ENCODE data around the gene XPO4. TPM values are rescaled to one million over a fixed set of nuclear protein-coding genes. Genes with fewer than 3 reads are reported as not detected.
A peak's percentile ranks its signal among the peaks of the same experiment; 100 is the strongest.
"Not testable (repeated sequence)": the region's sequence is repeated elsewhere in the genome, so short reads cannot be mapped to it uniquely, and the experiment has no call there.

XPO4 gene
- total and polyA plus RNA-seq, 7 donors, result 1.8 to 26.8 (median 15.6) TPM

DNA sequence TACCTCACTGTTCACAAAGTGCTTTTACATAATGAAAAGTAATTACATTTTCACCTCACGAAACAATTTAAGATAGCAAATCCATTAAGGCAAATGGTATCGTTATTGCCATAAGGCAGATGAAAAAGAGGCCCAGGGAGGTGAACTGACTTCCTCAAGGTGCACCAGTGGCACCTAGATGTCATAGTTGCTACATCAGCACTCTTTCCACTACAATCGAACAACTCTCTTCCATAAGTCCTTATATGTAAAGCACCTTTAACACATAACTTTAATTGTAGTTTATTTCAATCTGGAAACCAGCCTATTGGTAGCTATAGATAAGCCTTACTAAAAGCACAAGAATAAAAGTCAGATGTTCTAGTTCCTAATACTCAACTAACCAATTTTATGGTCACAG, 35.1 kb downstream of the XPO4 start:
- intact Hi-C loops (cut with DNase I), result loop anchor here (5.0 kb wide), 1 partner anchor 155 kb away; no protein-coding TSS in a partner anchor
- 93 to 96% methylated on average over 3 of the region's 3 CpGs for WGBS, 2 donors
- no peak for TF ChIP-seq EP300 (IDR thresholded peaks at IDR 0.05)
- TF ChIP-seq, protein P1, sequence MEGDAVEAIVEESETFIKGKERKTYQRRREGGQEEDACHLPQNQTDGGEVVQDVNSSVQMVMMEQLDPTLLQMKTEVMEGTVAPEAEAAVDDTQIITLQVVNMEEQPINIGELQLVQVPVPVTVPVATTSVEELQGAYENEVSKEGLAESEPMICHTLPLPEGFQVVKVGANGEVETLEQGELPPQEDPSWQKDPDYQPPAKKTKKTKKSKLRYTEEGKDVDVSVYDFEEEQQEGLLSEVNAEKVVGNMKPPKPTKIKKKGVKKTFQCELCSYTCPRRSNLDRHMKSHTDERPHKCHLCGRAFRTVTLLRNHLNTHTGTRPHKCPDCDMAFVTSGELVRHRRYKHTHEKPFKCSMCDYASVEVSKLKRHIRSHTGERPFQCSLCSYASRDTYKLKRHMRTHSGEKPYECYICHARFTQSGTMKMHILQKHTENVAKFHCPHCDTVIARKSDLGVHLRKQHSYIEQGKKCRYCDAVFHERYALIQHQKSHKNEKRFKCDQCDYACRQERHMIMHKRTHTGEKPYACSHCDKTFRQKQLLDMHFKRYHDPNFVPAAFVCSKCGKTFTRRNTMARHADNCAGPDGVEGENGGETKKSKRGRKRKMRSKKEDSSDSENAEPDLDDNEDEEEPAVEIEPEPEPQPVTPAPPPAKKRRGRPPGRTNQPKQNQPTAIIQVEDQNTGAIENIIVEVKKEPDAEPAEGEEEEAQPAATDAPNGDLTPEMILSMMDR (IDR thresholded peaks at IDR 0.05), result no peak
- TF ChIP-seq POLR2AphosphoS5 (IDR thresholded peaks at IDR 0.05), result no peak
- TF ChIP-seq POLR2A (IDR thresholded peaks at IDR 0.05), result no peak
- H3K4me3 ChIP-seq, result no peak overlapping the region
- H3K4me1 ChIP-seq, result peaks cover 0 to 11% (median 10%) of the 10 kb centered on the region in 4 donors
- H3K36me3 ChIP-seq, result peaks cover 0 to 4% (median 0%) of the 10 kb centered on the region in 4 donors
- no peaks in the 10 kb centered on the region for H3K27me3 ChIP-seq
- H3K9me3 ChIP-seq, result no peaks in the 10 kb centered on the region
- no peak overlapping the region for H3K27ac ChIP-seq
- DNase-seq, result no peak

DNA sequence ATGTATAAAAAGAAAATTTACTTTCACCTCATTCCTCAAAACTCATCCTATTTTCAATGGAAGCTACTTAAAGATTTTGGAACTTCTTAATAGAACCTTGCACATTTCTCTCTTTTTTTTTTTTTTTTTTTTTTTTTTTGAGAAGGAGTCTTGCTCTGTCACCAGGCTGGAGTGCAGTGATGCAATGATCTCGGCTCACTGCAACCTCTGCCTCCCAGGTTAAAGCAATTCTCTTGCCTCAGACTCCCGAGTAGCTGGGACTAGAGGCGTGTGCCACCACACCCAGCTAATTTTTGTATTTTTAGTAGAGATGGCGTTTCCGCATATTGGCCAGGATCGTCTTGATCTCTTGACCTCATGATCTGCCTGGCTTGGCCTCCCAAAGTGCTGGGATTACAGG, 40.9 kb downstream of the XPO4 start:
- 90 to 95% methylated on average over 6 of the region's 6 CpGs for WGBS, 2 donors
- intact Hi-C loops (cut with DNase I); H3K27ac ChIP-seq; H3K27me3 ChIP-seq; H3K9me3 ChIP-seq; H3K4me3 ChIP-seq; DNase-seq: not testable (repeated sequence)
- Histone ChIP-seq H3K4me1 (peaks cover 0 to 11% (median 10%) of the 10 kb centered on the region in 4 donors), H3K36me3 (peaks cover 0 to 24% (median 2%) of the 10 kb centered on the region in 4 donors)

DNA sequence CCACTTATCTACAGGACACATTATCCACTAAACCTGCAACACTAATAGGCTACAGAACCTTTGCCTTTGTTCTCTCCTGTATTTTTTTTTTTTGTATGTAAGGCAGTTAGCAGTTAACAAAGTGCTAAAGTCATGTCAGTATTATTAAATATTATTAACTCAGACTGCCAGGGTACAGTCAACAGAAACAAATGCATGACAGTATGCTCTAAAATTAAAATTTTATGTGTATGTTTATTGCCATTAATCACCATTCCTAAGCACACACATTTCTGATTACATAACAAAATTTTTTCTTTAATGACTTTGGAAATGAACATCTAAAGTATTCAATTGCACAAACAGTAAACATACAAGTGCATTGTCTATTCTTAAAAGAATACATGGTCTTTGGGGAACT, 41.7 kb downstream of the XPO4 start:
- H3K27me3 ChIP-seq, result no peaks in the 10 kb centered on the region
- H3K36me3 ChIP-seq, result peaks cover 0 to 28% (median 2%) of the 10 kb centered on the region in 4 donors
- TF ChIP-seq POLR2AphosphoS5 (IDR thresholded peaks at IDR 0.05) (no peak), POLR2A (IDR thresholded peaks at IDR 0.05) (no peak), EP300 (IDR thresholded peaks at IDR 0.05) (no peak)
- H3K4me1 ChIP-seq, result peaks cover 0 to 5% (median 3%) of the 10 kb centered on the region in 4 donors
- H3K4me3 ChIP-seq, result no peak overlapping the region
- no peak for DNase-seq
- intact Hi-C loops (cut with DNase I), result no loop called here
- no peaks in the 10 kb centered on the region for H3K9me3 ChIP-seq
- H3K27ac ChIP-seq, result no peak overlapping the region

DNA sequence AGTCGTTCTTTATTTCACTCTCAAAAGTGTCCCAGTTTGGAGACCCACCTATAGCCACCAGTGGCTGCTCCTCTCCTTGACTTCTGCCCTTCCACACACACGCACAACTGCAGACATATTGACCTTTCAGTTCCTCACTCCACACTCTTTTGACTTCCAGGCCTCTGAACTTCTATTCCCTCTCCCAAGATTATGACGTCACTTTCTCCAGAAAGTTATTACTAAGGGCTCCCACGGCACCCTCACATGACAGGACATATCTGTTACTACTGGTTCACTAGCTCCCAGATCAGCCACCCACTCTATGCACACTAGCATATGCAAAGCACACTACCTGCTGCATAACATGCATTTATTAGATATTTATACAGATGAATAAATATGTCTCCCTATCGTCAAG, 45.9 kb downstream of the XPO4 start:
- no peak for DNase-seq
- no peaks in the 10 kb centered on the region for H3K4me1 ChIP-seq
- no peaks in the 10 kb centered on the region for H3K27me3 ChIP-seq
- peaks cover 0 to 36% (median 0%) of the 10 kb centered on the region in 4 donors for H3K36me3 ChIP-seq
- H3K27ac ChIP-seq, result no peak overlapping the region
- intact Hi-C loops (cut with DNase I), result no loop called here
- H3K4me3 ChIP-seq, result no peak overlapping the region
- TF ChIP-seq POLR2A (IDR thresholded peaks at IDR 0.05), result no peak
- no peak for TF ChIP-seq POLR2AphosphoS5 (IDR thresholded peaks at IDR 0.05)
- TF ChIP-seq, protein P1 (IDR thresholded peaks at IDR 0.05), result no peak
- TF ChIP-seq EP300 (IDR thresholded peaks at IDR 0.05), result no peak
- 91 to 96% methylated on average over 5 of the region's 5 CpGs for WGBS, 2 donors
- H3K9me3 ChIP-seq, result no peaks in the 10 kb centered on the region

DNA sequence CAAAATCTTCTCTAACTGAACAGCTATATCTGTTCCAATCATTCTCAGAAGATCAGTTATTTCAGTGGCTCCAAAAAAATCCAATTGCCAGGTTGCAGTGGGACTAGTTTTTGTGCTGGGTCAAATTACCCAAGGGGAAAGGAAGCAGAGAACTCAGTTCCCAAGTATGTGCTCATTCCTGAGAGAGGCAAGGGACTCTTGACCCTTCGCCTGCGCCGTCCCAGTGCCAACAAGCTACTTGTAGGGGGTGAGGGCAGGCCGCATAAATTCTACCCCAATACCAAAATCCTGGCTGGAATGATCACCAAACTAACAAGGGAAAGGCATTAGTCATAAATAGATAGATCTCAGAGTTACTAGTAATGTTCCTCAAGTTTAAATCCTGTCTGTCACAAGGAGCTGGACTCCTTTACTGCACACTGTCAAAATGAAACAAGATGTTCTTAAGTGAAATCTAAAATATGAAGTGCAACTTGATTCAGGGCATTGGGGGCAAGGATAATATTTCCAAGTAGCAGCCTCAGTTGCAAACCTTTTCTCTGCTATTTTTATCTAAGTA, 50.6 kb downstream of the XPO4 start:
- intact Hi-C loops (cut with DNase I), result no loop called here
- Histone ChIP-seq H3K36me3 (peaks cover 0 to 23% (median 0%) of the 10 kb centered on the region in 4 donors), H3K27ac (no peak overlapping the region), H3K9me3 (no peaks in the 10 kb centered on the region), H3K27me3 (no peaks in the 10 kb centered on the region), H3K4me3 (no peak overlapping the region), H3K4me1 (peaks cover 0 to 27% (median 25%) of the 10 kb centered on the region in 4 donors)
- TF ChIP-seq EP300 (IDR thresholded peaks at IDR 0.05) (no peak), POLR2AphosphoS5 (IDR thresholded peaks at IDR 0.05) (no peak), POLR2A (IDR thresholded peaks at IDR 0.05) (no peak)
- TF ChIP-seq, protein P1 (IDR thresholded peaks at IDR 0.05), result no peak
- 96 to 97% methylated on average over 4 of the region's 4 CpGs for WGBS, 2 donors
- no peak for DNase-seq

DNA sequence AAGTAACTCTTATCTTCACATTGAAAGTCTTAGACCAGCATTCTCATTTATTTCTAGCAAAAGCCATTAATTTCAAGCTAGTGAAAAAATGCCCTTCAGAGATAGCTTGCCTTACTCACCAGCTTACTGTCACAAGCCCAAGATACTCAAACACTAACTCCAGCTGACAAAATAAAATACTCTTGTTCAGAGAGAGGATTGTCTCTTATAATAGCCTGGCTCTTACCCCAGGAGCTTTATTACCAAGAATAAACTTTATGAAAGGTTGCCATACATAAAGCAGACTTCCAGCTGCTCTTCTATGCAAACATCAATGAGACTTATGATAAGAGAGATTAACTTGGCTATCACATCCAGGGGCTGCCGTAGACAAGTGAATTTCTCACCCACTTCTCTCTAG, 53.6 kb downstream of the XPO4 start:
- Histone ChIP-seq H3K36me3 (peaks cover 0 to 3% (median 0%) of the 10 kb centered on the region in 4 donors), H3K4me3 (no peak overlapping the region), H3K27ac (peak overlapping the region in 2 of 4 donors; percentile 29 to 44), H3K9me3 (no peaks in the 10 kb centered on the region), H3K4me1 (peaks cover 0 to 41% (median 30%) of the 10 kb centered on the region in 4 donors), H3K27me3 (no peaks in the 10 kb centered on the region)
- TF ChIP-seq POLR2AphosphoS5 (IDR thresholded peaks at IDR 0.05), result peak in 3 of 4 donors; percentile 52 to 72 (median 63)
- TF ChIP-seq, protein P1 (IDR thresholded peaks at IDR 0.05), result no peak
- no peak for TF ChIP-seq POLR2A (IDR thresholded peaks at IDR 0.05)
- peak in 2 of 4 donors; percentile 15 to 40 for TF ChIP-seq EP300 (IDR thresholded peaks at IDR 0.05)
- WGBS, 2 donors, result 14 to 57% methylated on average over 1 of the region's 1 CpG
- DNase-seq, result no peak
- intact Hi-C loops (cut with DNase I), result no loop called here

All from sigmoid colon (tissue), 7 donors.